Fibroblast of lung (primary cell): ENCODE results near the gene SGSH. TPM values are rescaled to one million over a fixed set of nuclear protein-coding genes. Genes with fewer than 3 reads are reported as not detected.

Source experiments
- DNase-seq, 2 donors: peaks; one replicate each; pipeline versions ENCODE4 v3.0.0 to v3.0.0-alpha.2; 2010; ENCODE audit warnings: low read depth in 2 of 2
- H2AFZ ChIP-seq: 2 replicates; pipeline ENCODE4 v1.5.1; 2012; ENCODE audit warnings: low read length, control low read depth, inconsistent platforms
- H3K27ac ChIP-seq: 2 replicates; pipeline ENCODE4 v1.5.1; 2011; ENCODE audit warnings: low read length, control low read depth; ENCODE audit not compliant: insufficient read depth
- H3K27me3 ChIP-seq: 2 replicates; pipeline ENCODE4 v1.5.1; 2011; ENCODE audit warnings: mild to moderate bottlenecking, low read length; ENCODE audit not compliant: control insufficient read depth, insufficient read depth
- H3K36me3 ChIP-seq: 2 replicates; pipeline ENCODE4 v1.5.1; 2011; ENCODE audit warnings: low read length; ENCODE audit not compliant: control insufficient read depth, insufficient read depth
- H3K4me1 ChIP-seq: 2 replicates; pipeline ENCODE4 v1.5.1; 2011; ENCODE audit warnings: low read length; ENCODE audit not compliant: control insufficient read depth, insufficient read depth; ENCODE audit errors: extremely low read depth
- H3K4me2 ChIP-seq: 2 replicates; pipeline ENCODE4 v1.5.1; 2011; ENCODE audit warnings: low read length, control low read depth; ENCODE audit not compliant: insufficient read depth; ENCODE audit errors: extremely low read depth
- H3K4me3 ChIP-seq, 4 experiments: fragments of 200-600 bp in 1 of 4; sonication (generic) in 1 of 4; replicated peaks in 1 of 4; 2 replicates each; pipeline ENCODE4 v1.5.1; 2011 to 2016; ENCODE audit warnings: low read length in 4 of 4, low read depth in 3 of 4, mild to moderate bottlenecking in 3 of 4, control low read depth in 2 of 4, inconsistent platforms in 1 of 4, mixed read lengths in 1 of 4; ENCODE audit not compliant: insufficient read depth in 1 of 4; ENCODE audit errors: control extremely low read depth in 1 of 4
- H3K79me2 ChIP-seq: 2 replicates; pipeline ENCODE4 v1.5.1; 2012; ENCODE audit warnings: mild to moderate bottlenecking, low read length, inconsistent platforms; ENCODE audit not compliant: control insufficient read depth, insufficient read depth
- H3K9ac ChIP-seq: 2 replicates; pipeline ENCODE4 v1.5.1; 2011; ENCODE audit warnings: mild to moderate bottlenecking, low read length, control low read depth; ENCODE audit not compliant: insufficient read depth
- H3K9me3 ChIP-seq: 2 replicates; pipeline ENCODE4 v1.5.1; 2012; ENCODE audit warnings: low read depth, low read length; ENCODE audit not compliant: control insufficient read depth, insufficient read depth
- H4K20me1 ChIP-seq: 2 replicates; pipeline ENCODE4 v1.5.1; 2011; ENCODE audit warnings: low read length; ENCODE audit not compliant: control insufficient read depth, insufficient read depth; ENCODE audit errors: extremely low read depth
- EZH2 ChIP-seq: IDR thresholded peaks from 2 replicates; pipeline ENCODE4 v1.5.1; 2012; ENCODE audit warnings: low read length, control low read depth, mild to moderate bottlenecking; ENCODE audit errors: missing control alignments
- polyA plus RNA-seq, 2 donors: library from polyadenylated mRNA; depleted of rRNA in 1 of 2; stranded (reverse) in 1 of 2; unstranded in 1 of 2; fragments of >200 nt; gene quantifications; 2 replicates each; pipeline ENCODE4 v1.2.1, GENCODE V29; 2011 to 2012; ENCODE audit warnings: missing spikeins in 1 of 2
- total RNA-seq: library from RNA; depleted of rRNA; stranded (reverse); fragments of >200 nt; gene quantifications from 2 replicates; pipeline ENCODE4 v1.2.1, GENCODE V29; 2014
- TF ChIP-seq, protein P1 (sequence below), 2 donors: IDR thresholded peaks in 1 of 2; conservative IDR thresholded peaks in 1 of 2; 1 replicate in 1 of 2; 2 replicates in 1 of 2; pipeline ENCODE4 v1.5.1; 2011 to 2012; ENCODE audit warnings: low read length in 2 of 2, control low read depth in 1 of 2, inconsistent platforms in 1 of 2, low read depth in 1 of 2, mild to moderate bottlenecking in 1 of 2

SGSH gene
- total and polyA plus RNA-seq, 2 donors (not counting 1 experiment from before 2014, with no cell fraction given): 26.9 to 57.2 TPM

DNA sequence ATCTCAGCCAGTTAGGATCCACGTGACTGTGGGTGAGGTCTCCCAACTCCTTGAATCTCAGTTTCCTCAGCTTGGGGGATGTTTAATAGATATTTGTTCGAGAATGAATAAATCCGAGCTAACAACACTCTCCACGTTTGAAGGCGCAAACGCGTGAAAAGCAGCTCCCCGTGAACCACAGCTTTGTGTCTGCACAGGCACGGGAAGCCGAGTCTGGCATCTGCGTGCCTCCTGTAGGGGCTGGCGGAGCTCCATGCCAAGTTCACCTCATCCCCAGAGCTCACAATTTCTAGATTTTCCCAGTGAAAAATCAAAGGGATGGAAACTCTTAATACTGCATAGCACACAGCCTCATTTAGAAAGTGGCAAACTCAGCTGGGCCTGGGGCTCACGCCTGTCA lies 14.3 kb downstream of the SGSH start:
- H3K79me2 ChIP-seq: no peaks in the 10 kb centered on the region

DNA sequence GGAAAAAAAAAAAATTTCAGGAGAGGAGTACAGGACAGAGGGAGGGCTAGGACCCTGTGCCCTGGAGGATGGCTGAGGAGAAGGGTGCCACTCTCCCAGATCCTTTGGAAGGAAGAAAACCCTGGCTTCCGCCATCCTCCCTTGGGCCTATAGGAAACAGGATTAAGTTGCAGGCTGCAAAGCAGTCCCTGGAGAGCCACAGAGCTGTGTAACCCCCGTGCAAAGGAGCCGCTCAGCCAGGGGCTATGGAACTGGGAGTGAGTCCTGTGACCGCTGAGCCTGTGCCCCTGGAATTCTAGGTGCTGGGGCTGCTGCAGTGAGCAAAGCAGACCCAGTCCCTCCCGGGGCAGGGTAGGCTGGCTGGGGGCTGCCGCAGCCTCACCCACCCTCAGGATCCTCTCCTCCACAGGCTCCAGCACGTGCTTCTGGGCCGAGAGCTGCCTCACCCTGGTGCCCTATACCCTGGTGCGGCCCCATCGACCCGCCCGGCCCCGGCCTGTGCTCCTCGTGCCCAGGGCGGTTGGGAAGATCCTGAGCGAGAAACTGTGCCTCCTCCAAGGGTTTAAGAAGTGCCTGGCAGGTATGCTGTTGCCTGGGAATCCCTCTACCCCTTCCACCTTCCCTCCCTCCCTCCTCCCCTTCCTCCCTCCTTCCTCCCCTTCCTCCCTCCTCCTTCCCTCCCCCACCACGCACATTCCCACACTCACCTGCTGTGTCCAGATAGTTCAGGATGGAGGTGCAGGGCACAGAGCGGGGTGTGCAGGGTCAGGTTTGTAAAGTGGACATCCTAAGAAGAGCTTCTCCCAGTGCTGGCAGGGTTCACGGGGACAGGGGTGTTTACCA lies 15.3 kb downstream of the SGSH start:
- no peak overlapping the region for H3K9ac ChIP-seq
- H3K27ac ChIP-seq: no peak overlapping the region
- no peaks in the 10 kb centered on the region for H4K20me1 ChIP-seq
- TF ChIP-seq, protein P1, sequence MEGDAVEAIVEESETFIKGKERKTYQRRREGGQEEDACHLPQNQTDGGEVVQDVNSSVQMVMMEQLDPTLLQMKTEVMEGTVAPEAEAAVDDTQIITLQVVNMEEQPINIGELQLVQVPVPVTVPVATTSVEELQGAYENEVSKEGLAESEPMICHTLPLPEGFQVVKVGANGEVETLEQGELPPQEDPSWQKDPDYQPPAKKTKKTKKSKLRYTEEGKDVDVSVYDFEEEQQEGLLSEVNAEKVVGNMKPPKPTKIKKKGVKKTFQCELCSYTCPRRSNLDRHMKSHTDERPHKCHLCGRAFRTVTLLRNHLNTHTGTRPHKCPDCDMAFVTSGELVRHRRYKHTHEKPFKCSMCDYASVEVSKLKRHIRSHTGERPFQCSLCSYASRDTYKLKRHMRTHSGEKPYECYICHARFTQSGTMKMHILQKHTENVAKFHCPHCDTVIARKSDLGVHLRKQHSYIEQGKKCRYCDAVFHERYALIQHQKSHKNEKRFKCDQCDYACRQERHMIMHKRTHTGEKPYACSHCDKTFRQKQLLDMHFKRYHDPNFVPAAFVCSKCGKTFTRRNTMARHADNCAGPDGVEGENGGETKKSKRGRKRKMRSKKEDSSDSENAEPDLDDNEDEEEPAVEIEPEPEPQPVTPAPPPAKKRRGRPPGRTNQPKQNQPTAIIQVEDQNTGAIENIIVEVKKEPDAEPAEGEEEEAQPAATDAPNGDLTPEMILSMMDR (conservative IDR thresholded peaks at IDR 0.05 in 1 of 2, IDR thresholded peaks at IDR 0.05 in 1 of 2; ENCODE audit: low read depth in 1 of 2, low read length in 2 of 2): no peak
- no peak for TF ChIP-seq EZH2
- peaks cover 4% of the 10 kb centered on the region for H3K36me3 ChIP-seq
- no peak overlapping the region for H3K4me2 ChIP-seq
- H3K27me3 ChIP-seq: no peaks in the 10 kb centered on the region
- H3K9me3 ChIP-seq: no peaks in the 10 kb centered on the region
- H2AFZ ChIP-seq: no peak overlapping the region
- DNase-seq: no peak
- no peaks in the 10 kb centered on the region for H3K4me1 ChIP-seq
- no peaks in the 10 kb centered on the region for H3K79me2 ChIP-seq
- no peak overlapping the region for H3K4me3 ChIP-seq

More for the DNA sequence above, 14.3 kb downstream of the SGSH start:
- Histone ChIP-seq H3K27me3 (no peaks in the 10 kb centered on the region), H3K4me3 (no peak overlapping the region), H2AFZ (no peak overlapping the region), H4K20me1 (no peaks in the 10 kb centered on the region), H3K27ac (no peak overlapping the region), H3K36me3 (peaks cover 12% of the 10 kb centered on the region), H3K9me3 (no peaks in the 10 kb centered on the region), H3K9ac (no peak overlapping the region), H3K4me2 (no peak overlapping the region), H3K4me1 (no peaks in the 10 kb centered on the region)
- no peak for TF ChIP-seq EZH2
- TF ChIP-seq, protein P1 (conservative IDR thresholded peaks at IDR 0.05 in 1 of 2, IDR thresholded peaks at IDR 0.05 in 1 of 2; ENCODE audit: low read depth in 1 of 2, low read length in 2 of 2): no peak
- DNase-seq: no peak

DNA sequence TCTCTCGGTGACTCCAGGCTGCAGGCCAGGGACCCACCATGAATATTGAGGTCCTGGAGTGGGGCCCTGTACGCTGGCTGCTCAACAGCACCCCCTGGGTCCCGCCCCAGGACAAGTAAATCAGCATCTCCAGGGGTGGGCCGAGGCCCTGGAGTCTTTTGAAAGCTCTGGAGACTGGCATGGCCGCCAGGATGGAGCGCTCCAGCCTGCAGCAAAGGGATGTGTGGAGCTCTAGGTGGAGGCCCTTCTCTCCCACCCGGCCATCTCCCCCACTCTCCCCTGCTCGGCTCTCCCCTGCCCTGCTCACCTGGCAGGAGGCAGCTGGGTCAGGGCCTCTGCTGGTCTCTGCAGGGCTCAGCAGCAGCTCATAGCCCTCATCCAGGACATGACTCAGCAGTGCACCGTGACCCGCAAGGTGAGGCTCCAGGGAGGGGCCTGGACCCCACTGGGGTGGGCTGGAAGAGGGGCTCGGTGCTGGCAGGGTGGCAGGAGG lies 16.6 kb downstream of the SGSH start:
- Histone ChIP-seq H2AFZ (no peak overlapping the region), H4K20me1 (no peaks in the 10 kb centered on the region), H3K4me1 (no peaks in the 10 kb centered on the region), H3K4me2 (no peak overlapping the region), H3K27ac (no peak overlapping the region), H3K27me3 (no peaks in the 10 kb centered on the region), H3K9ac (no peak overlapping the region), H3K4me3 (no peak overlapping the region), H3K79me2 (no peaks in the 10 kb centered on the region), H3K36me3 (peaks cover 2% of the 10 kb centered on the region), H3K9me3 (no peaks in the 10 kb centered on the region)
- DNase-seq: no peak
- TF ChIP-seq EZH2: no peak
- TF ChIP-seq, protein P1 (conservative IDR thresholded peaks at IDR 0.05 in 1 of 2, IDR thresholded peaks at IDR 0.05 in 1 of 2; ENCODE audit: low read depth in 1 of 2, low read length in 2 of 2): no peak
